DMS114 treated with DMSO at 0.1 percent for 48 hours (cell line): ENCODE results near the gene NT5C1B.

Experiments
- DNase-seq: peaks from one replicate; lab custom pipeline; 2025; ENCODE audit not compliant: unreplicated experiment; lab: John Stamatoyannopoulos, UW

Gene NT5C1B

DNA sequence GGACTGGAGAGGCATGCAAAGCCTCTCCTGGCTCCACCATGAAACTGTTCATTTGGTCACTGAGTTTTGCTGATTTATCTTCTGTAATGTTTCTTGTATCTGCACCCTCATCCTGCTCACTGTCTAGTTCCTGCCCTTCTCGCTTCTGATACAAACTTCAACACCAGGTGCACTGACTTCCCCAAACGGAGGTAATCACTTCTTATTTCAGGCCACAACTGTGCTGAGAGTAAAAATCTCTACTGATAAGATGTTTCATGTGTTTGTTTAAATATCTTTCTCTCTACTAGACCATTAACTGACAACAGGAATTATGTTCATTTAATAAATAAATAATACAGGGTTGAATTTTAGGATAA, 10.9 kb upstream of the NT5C1B start:
- no peak for DNase-seq

DNA sequence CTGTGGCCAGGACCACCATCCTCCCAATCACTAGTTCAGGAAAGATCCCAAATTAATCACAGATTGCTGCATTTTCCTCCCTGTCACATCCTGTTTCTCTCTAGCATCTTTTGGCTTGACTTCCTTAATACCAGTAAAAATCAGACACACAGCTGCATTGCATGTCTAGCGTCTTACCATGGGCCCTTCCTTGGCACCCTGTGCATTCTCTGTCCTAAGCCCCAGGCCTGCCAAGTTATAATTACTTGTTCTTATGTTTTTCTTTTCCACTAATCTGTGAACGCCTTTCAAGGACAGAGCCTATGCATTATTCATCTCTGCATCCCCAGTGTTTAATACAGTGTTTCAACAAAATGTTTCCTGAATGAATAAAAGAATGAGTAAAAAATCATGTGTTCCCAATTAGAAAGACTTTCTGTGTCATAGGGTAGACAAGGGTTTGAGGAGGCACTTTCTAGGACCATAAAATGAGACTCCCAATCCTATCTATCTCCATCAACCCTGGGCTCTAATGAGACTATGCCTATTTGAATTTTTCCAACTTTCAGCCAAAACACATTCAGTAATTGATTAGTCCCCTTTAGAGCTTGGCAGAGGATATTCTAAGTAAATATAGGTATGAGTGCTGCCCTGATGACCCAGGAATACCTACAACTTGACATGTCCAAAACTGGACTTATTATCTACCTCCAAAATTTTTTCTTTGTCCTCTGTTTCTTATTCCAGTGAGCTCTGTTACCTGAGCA, 10.3 kb upstream of the NT5C1B start:
- DNase-seq: no peak

DNA sequence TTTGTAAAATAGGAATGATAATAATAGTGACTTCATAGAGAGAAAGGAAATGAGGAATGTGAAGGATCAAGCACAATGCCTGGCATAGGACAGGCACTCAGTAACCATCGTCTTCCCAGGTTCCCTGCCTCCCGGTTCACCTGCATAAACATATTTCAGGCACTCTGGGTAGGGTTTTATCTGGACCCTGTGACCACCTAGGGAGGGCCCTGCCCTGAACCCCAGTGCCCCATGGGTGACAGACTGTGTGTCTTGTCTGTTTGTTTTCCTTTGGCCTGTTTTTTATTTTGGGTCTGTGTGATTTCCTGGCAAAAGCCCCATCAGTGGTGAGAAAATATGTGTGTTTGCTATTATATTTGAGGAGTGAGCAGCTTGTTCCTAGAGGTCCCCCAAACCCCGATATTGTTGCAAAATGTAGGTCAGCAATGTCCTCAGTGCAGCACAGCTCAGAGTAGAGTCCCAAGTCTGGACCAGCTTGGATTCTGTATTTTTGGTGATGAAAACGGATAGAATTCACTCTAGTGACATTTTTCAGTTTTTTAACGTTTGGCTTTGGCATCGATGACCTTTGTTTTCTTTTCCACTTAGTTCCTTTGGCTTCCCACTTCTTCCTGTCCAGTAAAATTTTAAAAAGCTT, 9.6 kb upstream of the NT5C1B start:
- no peak for DNase-seq

DNA sequence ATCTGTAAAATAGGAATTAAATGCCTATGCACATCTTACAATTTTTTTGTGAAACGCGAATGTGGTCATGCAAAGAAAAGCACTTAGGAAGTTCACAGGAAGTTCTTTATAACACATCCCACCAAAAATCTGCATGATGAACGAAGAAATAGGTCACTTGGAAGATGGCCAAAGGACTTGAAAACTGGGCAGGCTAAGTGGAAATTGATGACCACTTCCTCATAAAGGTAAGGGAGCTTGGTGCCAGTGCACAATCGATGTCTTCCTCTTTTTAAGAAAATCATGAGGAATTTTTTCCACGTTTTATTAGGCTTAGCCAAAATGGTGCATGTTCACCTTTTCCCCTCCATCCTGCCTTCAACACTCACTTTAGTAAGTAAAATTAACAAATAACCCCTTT, 8.2 kb upstream of the NT5C1B start:
- no peak for DNase-seq

DNA sequence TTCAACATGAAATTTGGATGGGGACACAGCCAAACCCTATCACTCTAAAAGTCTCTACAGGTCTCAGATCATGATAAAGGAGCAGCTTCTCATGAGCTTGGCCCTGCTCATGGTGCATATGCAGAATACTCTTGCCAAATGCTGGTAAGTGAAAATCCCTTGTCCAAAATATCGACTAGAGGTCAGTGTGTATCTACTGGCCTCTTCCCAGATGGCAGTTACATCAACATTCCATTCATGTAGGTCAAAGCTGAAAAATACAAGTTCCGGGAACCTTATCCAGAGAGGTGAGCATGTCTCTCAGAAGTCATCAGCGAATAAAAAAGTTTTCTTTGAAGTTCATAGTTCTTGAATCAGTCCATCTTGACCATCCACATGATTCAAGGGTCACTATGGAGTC, 7.6 kb upstream of the NT5C1B start:
- no peak for DNase-seq

DNA sequence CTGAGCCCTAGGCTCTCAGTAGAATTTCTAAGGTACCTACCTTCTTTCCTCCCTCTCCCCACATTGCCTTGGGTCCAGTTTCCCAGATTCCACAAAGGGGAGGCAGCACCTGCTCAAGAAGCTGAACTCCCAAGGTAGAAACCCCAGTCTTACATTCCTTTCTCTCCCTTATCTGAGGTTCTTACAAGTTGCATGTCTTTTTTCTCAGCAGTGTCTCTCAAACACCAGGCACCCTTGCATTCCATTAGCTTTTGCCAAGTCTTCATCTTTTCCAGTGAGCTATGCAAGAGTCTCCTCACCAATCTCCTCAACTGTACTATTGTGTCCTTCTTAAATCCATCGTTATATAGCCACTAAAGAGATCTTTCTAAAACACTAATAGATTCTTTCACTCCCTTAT, 4.1 kb upstream of the NT5C1B start:
- DNase-seq: no peak

DNA sequence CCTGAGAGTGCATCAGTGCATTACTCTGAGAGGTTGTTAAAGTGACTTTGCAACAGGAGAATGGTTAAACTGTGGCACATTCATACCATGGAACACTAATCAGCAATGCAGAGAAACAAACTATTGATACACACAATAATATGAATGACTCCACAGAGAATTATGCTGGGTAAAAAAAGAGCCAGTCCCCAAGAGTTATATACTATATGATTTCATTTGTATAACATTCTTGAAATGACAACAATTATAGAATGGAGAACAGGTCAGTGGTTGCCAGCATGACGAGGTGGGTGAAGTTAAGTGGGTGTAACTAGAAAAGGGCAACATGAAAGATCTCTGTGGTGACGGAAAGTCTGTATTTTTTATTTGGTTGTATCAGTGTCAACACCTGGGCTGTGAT, 3.0 kb upstream of the NT5C1B start:
- DNase-seq: no peak

DNA sequence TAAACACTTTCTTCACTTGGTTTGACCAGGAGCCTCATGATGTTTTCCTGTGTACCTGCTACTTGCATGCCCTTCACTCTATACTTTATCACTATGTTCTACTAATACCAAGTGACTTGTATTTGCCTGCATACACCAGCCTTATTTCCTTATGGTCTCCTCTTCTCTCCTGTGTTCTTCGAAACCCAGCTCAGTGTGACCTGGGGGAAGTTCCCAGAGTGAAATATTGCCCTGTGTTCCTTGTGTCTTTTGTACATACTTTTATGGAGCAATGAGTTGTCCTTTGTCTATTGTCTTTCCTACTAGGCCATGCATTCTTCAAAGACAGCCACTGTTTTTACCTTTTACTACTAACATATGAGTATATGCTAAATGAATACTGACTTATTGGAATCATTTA, 567 bp downstream of the NT5C1B start:
- no peak for DNase-seq

DNA sequence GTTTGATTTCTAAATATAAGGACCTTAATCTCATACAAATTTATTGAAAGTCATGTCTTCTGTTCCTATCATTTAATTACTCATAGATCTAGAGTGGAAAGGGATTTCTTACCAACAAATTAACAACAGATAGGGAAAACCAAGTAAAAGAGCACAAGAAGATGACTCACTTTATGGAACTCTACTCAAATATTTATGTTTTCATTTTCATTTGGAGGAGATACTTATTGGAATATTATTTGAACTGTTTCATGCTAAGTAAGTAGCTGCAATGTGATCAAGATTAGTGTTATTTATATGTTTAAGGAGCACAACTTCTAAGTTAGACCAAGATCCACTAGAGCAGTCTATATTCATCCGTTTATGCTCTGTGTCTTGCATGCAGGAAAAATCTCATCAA, 1.3 kb downstream of the NT5C1B start:
- no peak for DNase-seq

DNA sequence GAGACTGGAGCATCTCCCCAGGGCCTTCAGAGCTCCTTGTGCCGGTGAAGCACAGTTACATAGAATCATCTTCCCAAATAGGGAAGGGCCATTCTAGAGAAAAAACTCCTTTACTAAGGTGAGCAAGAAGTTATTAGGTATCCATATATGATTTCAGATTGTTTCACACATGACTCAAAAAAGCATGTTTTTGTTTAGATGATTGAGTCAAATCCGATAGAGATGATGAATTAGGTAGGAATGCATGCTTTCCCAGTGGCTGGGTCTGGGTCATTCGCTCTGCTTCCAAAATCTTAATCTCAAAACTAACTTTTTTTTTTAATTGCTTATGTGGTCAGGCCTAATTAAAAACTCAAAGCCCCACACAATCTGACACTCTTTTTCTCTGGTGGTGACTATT, 3.8 kb downstream of the NT5C1B start:
- DNase-seq: no peak

DNA sequence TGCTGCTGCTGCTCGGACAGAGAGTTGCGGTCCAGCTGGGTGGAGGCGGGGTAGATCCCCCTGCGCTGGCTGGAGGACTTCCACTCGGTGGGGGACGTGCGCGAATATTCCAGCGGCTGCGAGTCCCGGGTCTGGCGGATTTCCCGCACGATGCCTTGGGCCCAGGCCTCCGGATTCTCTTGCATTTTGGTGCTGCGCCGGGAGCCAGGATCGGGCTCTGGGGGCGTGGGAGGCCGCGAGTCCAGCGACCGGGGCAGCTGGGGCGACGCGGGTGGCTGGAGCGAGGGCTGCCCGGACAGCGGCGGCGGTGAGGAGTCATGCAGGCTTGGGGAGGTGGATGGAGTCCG, 4.8 kb downstream of the NT5C1B start:
- DNase-seq: no peak

DNA sequence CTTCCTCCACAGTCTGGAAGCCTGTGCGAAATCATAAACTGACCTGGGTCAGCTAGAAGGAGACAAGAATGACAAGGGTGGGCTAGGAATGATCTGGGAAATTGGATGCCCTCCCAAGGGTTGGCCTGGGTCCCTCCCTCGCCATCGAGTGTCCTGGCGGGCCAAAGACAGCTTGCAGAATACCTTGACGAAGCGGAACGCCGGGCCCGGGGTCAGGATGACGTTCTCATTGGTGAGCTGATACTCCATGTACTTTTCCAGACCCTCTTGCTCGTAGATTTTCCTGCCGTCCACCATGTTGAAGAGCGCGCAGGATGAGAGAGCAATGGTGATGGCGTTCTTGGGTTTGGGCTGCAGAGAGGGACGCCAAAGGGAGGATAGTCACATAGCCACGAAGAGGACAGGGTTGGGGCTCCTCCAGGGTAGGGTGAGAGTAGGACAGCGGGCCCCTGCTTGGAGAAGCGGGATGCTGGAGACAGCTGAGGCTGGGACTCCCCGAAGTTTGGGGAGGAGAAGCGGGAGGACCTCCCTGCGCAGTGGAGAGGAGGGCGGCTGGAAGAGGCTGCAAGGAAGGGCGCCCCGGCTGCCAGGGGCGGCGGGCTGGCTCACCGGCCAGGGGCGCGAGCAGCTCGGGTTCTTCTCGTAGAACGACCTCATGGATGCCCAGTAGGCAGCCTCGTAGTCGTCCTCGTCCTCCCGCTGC, 5.3 kb downstream of the NT5C1B start:
- no peak for DNase-seq

DNA sequence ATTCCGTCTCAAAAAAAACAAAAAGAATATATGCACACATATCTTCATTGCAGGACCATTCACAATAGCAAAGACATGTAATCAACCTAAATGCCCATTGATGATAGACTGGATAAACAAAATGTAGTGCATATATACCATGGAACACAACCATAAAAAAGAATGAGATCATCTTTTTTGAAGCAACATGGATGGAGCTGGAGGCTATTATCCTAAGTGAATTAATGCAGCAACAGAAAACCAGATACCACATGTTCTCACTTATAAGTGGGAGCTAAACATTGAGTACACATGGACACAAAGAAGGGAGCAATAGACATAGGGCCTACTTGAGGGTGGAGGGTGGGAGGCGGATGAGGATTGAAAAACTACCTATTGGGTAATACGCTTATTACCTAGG, 8.8 kb downstream of the NT5C1B start:
- DNase-seq: no peak

DNA sequence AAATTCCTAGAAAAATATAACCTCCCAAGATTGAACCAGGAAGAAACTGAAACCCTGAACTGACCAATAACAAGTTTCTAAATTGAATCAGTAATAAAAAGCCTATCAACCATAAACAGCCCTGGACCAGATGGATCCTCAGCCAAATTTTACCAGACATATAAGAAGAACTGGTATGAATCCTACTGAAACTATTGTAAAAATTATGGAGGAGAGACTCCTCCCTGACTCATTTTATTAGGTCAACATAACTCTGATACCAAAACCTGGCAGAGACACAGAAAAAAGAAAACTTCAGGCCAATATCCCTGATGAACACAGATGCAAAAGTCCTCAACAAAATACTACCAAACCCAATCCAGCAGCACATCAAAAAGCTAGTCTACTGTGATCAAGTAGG, 11.3 kb downstream of the NT5C1B start:
- DNase-seq: no peak

DNA sequence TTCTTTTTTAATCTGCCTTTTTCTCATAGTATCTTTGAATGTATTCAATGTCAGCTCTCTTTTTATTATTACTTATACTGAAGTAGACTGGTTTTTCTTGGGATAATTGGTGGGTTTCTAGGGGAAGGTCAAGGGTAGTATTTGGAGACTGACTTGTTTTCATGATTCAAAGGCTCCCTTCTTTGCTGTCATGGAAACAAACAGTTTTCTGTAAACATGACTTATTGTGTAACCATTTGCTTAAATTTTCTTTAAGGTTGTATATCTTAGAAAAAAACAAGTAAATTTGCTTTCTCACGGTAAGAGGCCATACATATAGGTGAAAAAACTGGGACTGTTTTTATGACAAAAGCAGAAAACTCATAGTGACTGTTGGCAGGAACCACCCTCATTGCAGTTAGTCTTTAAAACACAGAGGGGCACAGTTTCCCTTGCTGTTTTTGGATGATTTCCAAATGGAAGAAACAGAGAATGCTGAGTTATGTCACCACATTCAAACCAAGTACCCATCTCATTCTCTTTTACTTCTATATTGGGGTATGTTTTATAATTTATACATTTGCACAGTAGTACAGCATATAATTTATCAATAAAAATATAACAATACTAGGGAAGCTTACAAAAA, 23.1 kb downstream of the NT5C1B start:
- no peak for DNase-seq

DNA sequence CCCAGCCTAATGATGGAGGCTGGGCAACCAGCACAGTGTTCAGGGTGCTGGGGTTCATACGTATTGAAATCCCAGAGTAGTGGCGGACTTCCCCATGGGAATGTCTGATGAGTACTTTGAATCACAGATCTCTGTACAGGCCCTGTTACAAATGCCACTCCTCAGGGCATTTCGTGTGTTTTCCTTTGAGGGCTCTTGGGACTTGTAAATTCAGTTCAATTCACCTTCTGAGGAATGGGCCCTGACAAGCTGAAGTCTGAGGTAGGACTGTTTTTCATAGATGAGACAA, 28.6 kb downstream of the NT5C1B start:
- no peak for DNase-seq

DNA sequence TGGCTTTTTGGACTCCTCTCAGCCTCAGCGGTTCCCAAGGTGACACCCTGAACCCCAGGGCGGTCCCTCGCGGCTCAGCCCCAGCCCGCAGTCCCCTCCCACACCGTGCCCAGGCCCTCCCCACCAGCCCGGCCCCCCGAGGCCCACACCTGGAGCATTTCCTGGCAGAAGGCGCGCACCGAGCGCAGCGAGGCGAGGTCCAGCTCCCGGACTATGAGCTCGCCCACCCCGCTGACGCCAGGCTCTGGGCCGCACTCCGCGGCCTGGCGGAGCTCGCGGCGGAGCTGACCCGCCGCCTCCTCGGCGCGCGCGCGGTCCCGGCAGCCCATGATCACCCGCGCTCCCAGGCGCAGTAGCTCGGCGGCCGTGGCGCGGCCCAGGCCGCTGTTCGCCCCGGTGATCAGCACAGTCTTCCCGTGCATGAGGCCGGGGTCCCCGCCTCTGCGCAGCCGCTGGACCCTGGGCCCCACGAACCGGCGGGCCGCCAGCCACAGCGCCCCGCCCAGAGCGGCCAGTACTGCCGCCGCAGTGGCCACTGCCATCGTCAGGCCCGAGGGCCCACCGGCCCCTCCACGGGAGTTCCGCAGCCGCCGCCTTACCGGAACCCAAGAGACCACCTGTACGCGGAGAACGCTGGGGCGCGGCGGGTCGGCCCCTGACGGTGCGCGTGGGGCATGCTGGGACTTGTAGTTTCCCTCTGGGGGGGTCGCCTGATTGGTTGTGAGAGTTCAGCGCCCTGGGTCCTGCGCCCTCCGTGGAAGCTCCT, 29.2 kb downstream of the NT5C1B start, which contains the start of gene RDH14:
Gene RDH14, minus strand, starts transcription at position 623 of the 766 bp plus-strand sequence. Its CDS starts 81 bp downstream, at position 542.
- peak; percentile 85 for DNase-seq

DNA sequence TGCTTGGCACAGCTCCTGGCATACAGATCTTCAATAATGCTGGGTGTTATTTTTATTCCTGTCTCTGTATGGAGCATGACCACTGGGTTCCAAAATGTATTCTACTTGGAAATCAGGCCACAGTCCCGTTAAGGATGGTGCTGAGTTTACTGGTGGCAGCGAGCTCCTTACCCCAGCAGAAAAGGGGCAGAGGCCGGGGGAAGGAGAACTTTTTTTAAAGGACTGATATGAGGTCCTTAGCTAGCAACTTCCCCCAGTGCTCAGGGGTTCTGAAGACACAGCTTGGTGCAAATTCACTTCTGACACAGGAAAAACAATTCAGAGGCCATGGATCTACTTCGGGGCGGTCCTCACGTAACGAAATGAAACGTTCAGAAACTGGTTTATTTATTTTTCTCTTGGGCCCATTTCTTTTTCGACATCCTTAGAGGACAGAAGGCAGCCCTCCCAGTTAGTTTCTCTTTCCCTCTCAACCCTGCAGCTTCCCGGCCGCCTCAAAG, 29.8 kb downstream of the NT5C1B start:
- no peak for DNase-seq

DNA sequence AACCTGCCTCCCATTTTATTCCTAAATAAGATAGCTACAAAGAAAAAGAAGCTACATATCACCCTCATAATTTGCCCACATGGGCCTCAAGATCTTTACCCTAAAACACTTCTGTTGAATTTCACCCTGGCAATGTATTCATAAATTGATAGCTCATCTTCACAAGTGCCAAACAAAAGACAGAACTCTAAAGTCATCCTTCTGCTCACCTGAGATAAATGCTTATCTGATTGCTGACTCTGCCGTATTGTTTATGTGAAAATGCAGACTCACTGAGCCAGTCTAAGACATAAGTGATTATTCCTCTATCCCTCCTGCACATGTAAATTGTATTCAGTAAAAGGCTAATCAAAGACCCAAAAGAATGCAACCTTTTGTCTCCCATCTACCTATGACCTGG, 30.9 kb downstream of the NT5C1B start:
- DNase-seq: no peak

DNA sequence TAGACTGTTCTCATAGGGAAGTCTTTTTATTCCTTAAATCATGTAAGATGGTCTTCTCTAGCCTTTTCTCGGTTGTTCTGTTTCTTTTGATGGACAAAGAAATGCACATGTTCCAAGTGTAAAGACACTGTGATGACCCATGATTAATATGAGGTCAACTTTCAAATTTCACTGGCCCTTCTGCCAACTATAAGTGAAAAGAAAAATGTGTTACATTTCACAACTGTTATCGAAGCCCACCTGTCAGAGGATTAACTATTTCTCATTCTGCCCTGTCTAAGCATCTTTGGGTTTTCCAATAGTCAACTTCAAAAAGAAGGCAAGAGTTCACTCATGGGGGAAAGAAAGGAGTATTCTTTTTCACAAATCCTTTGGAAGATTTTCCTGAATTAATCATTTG, 32.2 kb downstream of the NT5C1B start:
- no peak for DNase-seq

DNA sequence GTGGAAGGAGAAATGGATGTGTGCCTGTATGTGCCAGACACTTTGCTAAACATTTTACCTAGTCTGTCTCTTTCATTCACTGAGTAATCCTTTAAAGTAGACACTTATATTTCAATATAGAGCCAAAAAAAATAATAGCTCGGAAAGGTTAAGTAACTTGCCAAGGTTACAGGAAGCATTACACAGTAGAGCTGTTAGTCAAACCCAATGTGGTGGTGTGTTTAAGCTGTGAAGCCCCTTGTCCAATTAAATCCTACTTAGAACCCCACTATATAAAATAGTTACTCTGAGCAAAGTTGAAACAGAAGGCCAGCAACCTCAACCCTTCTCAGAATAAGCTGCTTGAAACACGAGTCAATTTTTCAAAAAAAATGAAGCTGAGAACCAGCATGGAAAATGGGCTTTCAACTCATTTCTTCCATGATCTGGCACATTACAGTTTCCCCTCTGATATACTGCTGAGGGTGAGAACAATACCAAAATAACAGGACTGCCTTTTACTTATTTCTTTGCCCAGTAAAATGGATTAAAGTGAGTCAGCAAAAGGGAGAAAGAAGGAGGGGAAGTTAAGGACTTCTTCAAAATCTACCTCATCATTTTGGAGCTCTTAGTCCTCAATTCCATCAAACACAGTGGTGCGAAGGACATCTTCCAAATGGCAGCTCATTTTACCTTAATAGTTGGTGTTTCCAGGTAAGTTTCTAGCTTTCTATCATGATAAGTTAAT, 36.9 kb downstream of the NT5C1B start:
- DNase-seq: no peak
